ENCODE data around the gene METTL13. TPM values are rescaled to one million over a fixed set of nuclear protein-coding genes. Genes with fewer than 3 reads are reported as not detected.

Gene METTL13
- total and polyA plus RNA-seq, 2 of the 8 experiments (the other 6 are each of a cell fraction or from before 2014, with no cell fraction given): 38.1 to 66.3 TPM

DNA sequence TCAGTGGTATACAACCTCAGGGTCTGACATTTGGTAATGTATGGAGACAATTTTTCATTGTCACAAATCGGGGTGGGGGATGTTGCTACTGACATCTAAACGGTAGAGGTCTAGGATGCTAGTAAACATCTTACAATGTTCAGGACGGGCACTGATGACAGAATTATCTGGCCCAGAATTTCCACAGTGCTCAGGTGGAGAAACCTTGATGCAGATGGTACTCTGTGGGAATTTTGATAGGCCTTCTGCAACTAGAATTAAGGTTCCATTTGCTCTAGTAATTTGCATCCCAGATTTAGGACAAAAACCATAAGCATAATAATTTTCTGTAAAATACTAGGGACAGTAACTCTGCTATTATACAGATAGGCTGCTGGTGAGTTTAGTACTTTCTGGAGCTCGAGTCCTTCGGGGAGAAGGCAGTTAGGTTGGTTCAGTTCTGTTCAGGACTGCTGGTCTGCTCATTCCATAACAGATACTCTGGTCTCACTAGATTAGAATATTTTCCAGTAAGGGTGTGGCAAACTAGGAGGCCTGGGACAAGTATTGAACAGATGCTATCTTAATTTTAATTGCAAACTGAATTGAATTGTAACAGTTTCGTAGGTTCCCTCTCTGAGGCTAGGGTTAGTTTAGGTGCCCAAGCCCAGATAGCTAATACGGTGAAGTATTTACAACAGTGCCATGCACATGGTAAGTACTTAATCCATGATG lies 11.4 kb downstream of the METTL13 start:
- Histone ChIP-seq H3K27ac (ENCODE audit: low read depth, low read length) (no peak overlapping the region), H3K4me2 (ENCODE audit: insufficient read depth in 1 of 2, low read depth in 2 of 2, low read length in 2 of 2) (no peak overlapping the region), H3K9ac (replicated peaks in 1 of 4; ENCODE audit: extremely low read depth in 1 of 4, low read depth in 3 of 4, low read length in 3 of 4) (no peak overlapping the region), H2AK5ac (ENCODE audit: low read depth, low read length) (no peak overlapping the region), H2AFZ (ENCODE audit: low read length) (no peak overlapping the region), H3K79me1 (ENCODE audit: low read depth, low read length) (peaks cover 3% of the 10 kb centered on the region), H3K9me3 (ENCODE audit: insufficient read depth in 2 of 2, low read depth in 1 of 2, low read length in 1 of 2) (no peaks in the 10 kb centered on the region; a peak in 1 of 4 replicates), H3K23ac (ENCODE audit: insufficient read length) (no peak overlapping the region), H3K4me3 (ENCODE audit: extremely low read depth in 1 of 4, insufficient read depth in 2 of 4, low read depth in 3 of 4, low read length in 4 of 4) (no peak overlapping the region), H2BK15ac (ENCODE audit: low read length) (no peak overlapping the region), H4K91ac (replicated peaks; ENCODE audit: insufficient read length, low read length) (no peak overlapping the region), H2BK120ac (replicated peaks; ENCODE audit: low read depth, low read length) (no peak overlapping the region), H3K23me2 (ENCODE audit: low read depth, low read length) (no peaks in the 10 kb centered on the region), H2BK12ac (ENCODE audit: low read depth, low read length) (no peak overlapping the region), H3K14ac (ENCODE audit: insufficient read length) (no peak overlapping the region), H4K8ac (ENCODE audit: extremely low read depth, insufficient read depth, low read length) (no peak overlapping the region), H3K56ac (replicated peaks; ENCODE audit: insufficient read length, low read depth, low read length) (no peak overlapping the region), H3K27me3 (replicated peaks in 1 of 4; ENCODE audit: control insufficient read depth in 3 of 4, extremely low read depth in 1 of 4, insufficient read depth in 3 of 4, low read length in 3 of 4) (no peaks in the 10 kb centered on the region), H3K4ac (replicated peaks; ENCODE audit: insufficient read length, low read depth, low read length) (no peak overlapping the region), H2BK20ac (ENCODE audit: low read length) (no peak overlapping the region), H3K18ac (ENCODE audit: extremely low read depth, low read length) (no peak overlapping the region), H4K20me1 (replicated peaks in 1 of 2; ENCODE audit: control insufficient read depth in 1 of 2, insufficient read depth in 2 of 2, low read length in 2 of 2) (peaks cover 2 to 10% of the 10 kb centered on the region in 2 experiments), H4K5ac (ENCODE audit: insufficient read length, low read depth, low read length) (no peak overlapping the region), H2BK5ac (ENCODE audit: low read depth, low read length) (no peak overlapping the region), H3K79me2 (ENCODE audit: control insufficient read depth in 1 of 2, insufficient read depth in 2 of 2, low read length in 2 of 2) (peaks cover 0 to 9% of the 10 kb centered on the region in 2 experiments; a peak in 1 of 4 replicates), H3K36me3 (ENCODE audit: control insufficient read depth in 2 of 4, insufficient read depth in 4 of 4, low read length in 3 of 4) (peaks cover 40 to 100% (median 84%) of the 10 kb centered on the region in 4 experiments), H3K4me1 (replicated peaks in 1 of 4; ENCODE audit: control insufficient read depth in 3 of 4, insufficient read depth in 4 of 4, low read length in 3 of 4) (no peaks in the 10 kb centered on the region)
- no peak for FAIRE-seq
- ChIA-PET CTCF (ENCODE audit: partially characterized antibody) (interaction anchor here (0.8 to 5.5 kb wide), 4 partner anchors 8 to 192 kb away, joined by 3 to 36 read pairs (median 8); no protein-coding TSS in a partner anchor), POLR2A (ENCODE audit: partially characterized antibody) (no interaction called here)
- 93% methylated on average over 7 of the region's 7 CpGs; no CpG with 5 or more reads in 1 of the 2 experiments for WGBS, 2 experiments (ENCODE audit: extremely low coverage in 1 of 2, insufficient coverage in 1 of 2, insufficient read length in 1 of 2, insufficient replicate concordance in 2 of 2, low coverage in 1 of 2, low lambda C conversion rate in 2 of 2, missing lambda C conversion rate in 1 of 2)
- DNase-seq (ENCODE audit: low read depth in 1 of 2, low spot score in 2 of 2): no peak
- TF ChIP-seq KDM5A (IDR thresholded peaks at IDR 0.05; ENCODE audit: low read length): no peak
- no peak for TF ChIP-seq SP1 (IDR thresholded peaks at IDR 0.05; ENCODE audit: low read depth, low read length)
- no peak for TF ChIP-seq GTF2F1 (IDR thresholded peaks at IDR 0.05; ENCODE audit: borderline replicate concordance, low read depth, low read length)
- no peak for TF ChIP-seq RAD21 (IDR thresholded peaks at IDR 0.05 in 1 of 2, conservative IDR thresholded peaks at IDR 0.05 in 1 of 2; ENCODE audit: low read depth in 2 of 2, low read length in 2 of 2)
- no peak for TF ChIP-seq PHF8 (conservative IDR thresholded peaks at IDR 0.05; ENCODE audit: low read depth, low read length)
- TF ChIP-seq NRF1 (IDR thresholded peaks at IDR 0.05; ENCODE audit: low read depth, low read length): no peak
- TF ChIP-seq SIN3A (conservative IDR thresholded peaks at IDR 0.05 in 1 of 2, IDR thresholded peaks at IDR 0.05 in 1 of 2; ENCODE audit: low read depth in 1 of 2, low read length in 2 of 2): no peak
- TF ChIP-seq CHD2 (IDR thresholded peaks at IDR 0.05; ENCODE audit: low read length): no peak
- TF ChIP-seq TBP (IDR thresholded peaks at IDR 0.05; ENCODE audit: low read depth, low read length): no peak
- TF ChIP-seq, protein P1, sequence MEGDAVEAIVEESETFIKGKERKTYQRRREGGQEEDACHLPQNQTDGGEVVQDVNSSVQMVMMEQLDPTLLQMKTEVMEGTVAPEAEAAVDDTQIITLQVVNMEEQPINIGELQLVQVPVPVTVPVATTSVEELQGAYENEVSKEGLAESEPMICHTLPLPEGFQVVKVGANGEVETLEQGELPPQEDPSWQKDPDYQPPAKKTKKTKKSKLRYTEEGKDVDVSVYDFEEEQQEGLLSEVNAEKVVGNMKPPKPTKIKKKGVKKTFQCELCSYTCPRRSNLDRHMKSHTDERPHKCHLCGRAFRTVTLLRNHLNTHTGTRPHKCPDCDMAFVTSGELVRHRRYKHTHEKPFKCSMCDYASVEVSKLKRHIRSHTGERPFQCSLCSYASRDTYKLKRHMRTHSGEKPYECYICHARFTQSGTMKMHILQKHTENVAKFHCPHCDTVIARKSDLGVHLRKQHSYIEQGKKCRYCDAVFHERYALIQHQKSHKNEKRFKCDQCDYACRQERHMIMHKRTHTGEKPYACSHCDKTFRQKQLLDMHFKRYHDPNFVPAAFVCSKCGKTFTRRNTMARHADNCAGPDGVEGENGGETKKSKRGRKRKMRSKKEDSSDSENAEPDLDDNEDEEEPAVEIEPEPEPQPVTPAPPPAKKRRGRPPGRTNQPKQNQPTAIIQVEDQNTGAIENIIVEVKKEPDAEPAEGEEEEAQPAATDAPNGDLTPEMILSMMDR (IDR thresholded peaks at IDR 0.05; ENCODE audit: control extremely low read depth in 1 of 3, insufficient read depth in 1 of 3, low read depth in 1 of 3, low read length in 3 of 3): no peak
